ENCODE data around the gene PTX4. TPM values are rescaled to one million over a fixed set of nuclear protein-coding genes. Genes with fewer than 3 reads are reported as not detected.

PTX4 gene
- total and polyA plus RNA-seq, 2 experiments from 2014 or later = not detected

- H3K4me1 Mint-ChIP-seq = no peaks in the 10 kb centered on the region
- no peak overlapping the region for H3K4me3 Mint-ChIP-seq
- TF ChIP-seq ZNF114 (CRISPR knock-in tag; IDR thresholded peaks at IDR 0.05) (no peak), ETS1 (IDR thresholded peaks at IDR 0.05) (no peak), STAT1 (IDR thresholded peaks at IDR 0.05; ENCODE audit: unreplicated experiment) (no peak), EZH2 (IDR thresholded peaks at IDR 0.05; ENCODE audit: low read depth, unreplicated experiment) (no peak), JUNB (IDR thresholded peaks at IDR 0.05; ENCODE audit: unreplicated experiment) (no peak), ZNF331 (CRISPR knock-in tag; IDR thresholded peaks at IDR 0.05; ENCODE audit: low read depth) (no peak), CREB1 (CRISPR knock-in tag; IDR thresholded peaks at IDR 0.05; ENCODE audit: low read depth) (no peak)
- H3K4me1 ChIP-seq (ENCODE audit: insufficient read depth) = no peaks in the 10 kb centered on the region
- no peaks in the 10 kb centered on the region for H3K79me2 ChIP-seq (replicated peaks; ENCODE audit: insufficient read depth)
- peaks cover 1% of the 10 kb centered on the region for H3K27me3 Mint-ChIP-seq (ENCODE audit: insufficient read depth, low read depth, poor library complexity)
- H3K27ac ChIP-seq (ENCODE audit: low read depth) = no peak overlapping the region
- no peaks in the 10 kb centered on the region for H3K27me3 ChIP-seq (ENCODE audit: insufficient read depth)
- no peaks in the 10 kb centered on the region for H3F3A ChIP-seq (replicated peaks; ENCODE audit: low read depth)
- peaks cover 19% of the 10 kb centered on the region for H3K36me3 Mint-ChIP-seq (ENCODE audit: low read depth)
- no peaks in the 10 kb centered on the region for H4K20me1 ChIP-seq (replicated peaks; ENCODE audit: insufficient read depth)
- H3K9me3 Mint-ChIP-seq = no peaks in the 10 kb centered on the region; the same call in 2 of the 3 replicates
- no peak overlapping the region for H3K4me3 ChIP-seq
- H3K4me2 ChIP-seq = no peak overlapping the region
- DNase-seq (ENCODE audit: low spot score) = no peak
- H2AFZ ChIP-seq = no peak overlapping the region
- H3K9me2 ChIP-seq (ENCODE audit: insufficient read depth) = no peaks in the 10 kb centered on the region
- H3K36me3 ChIP-seq (ENCODE audit: insufficient read depth) = no peaks in the 10 kb centered on the region
- ATAC-seq = no peak
- no peak overlapping the region for H3K27ac Mint-ChIP-seq
Observed at GRCh38 chr16:1519831-1520230, 31.1 kb upstream of the PTX4 start.

- Mint-ChIP-seq H3K27me3 (ENCODE audit: insufficient read depth, low read depth, poor library complexity) (peaks cover 4% of the 10 kb centered on the region), H3K4me3 (no peak overlapping the region), H3K4me1 (no peaks in the 10 kb centered on the region), H3K36me3 (ENCODE audit: low read depth) (peaks cover 26% of the 10 kb centered on the region), H3K9me3 (peaks cover 7% of the 10 kb centered on the region; the same call in 2 of the 3 replicates), H3K27ac (peak overlapping the region; percentile 74; the same call in 1 of the 2 replicates)
- no peaks in the 10 kb centered on the region for H3K36me3 ChIP-seq (ENCODE audit: insufficient read depth)
- H3K79me2 ChIP-seq (replicated peaks; ENCODE audit: insufficient read depth) = no peaks in the 10 kb centered on the region
- no peaks in the 10 kb centered on the region for H4K20me1 ChIP-seq (replicated peaks; ENCODE audit: insufficient read depth)
- H3K4me1 ChIP-seq (ENCODE audit: insufficient read depth) = no peaks in the 10 kb centered on the region
- no peak overlapping the region for H3K27ac ChIP-seq (ENCODE audit: low read depth)
- DNase-seq (ENCODE audit: low spot score) (no peak), ATAC-seq (no peak)
- H3F3A ChIP-seq (replicated peaks; ENCODE audit: low read depth) = no peaks in the 10 kb centered on the region
- H2AFZ ChIP-seq = no peak overlapping the region
- no peak overlapping the region for H3K4me2 ChIP-seq
- H3K4me3 ChIP-seq = no peak overlapping the region
- no peaks in the 10 kb centered on the region for H3K27me3 ChIP-seq (ENCODE audit: insufficient read depth)
- H3K9me2 ChIP-seq (ENCODE audit: insufficient read depth) = no peaks in the 10 kb centered on the region
- TF ChIP-seq ETS1 (IDR thresholded peaks at IDR 0.05) (no peak), REST (IDR thresholded peaks at IDR 0.05; ENCODE audit: unreplicated experiment) (no peak), NANOG (IDR thresholded peaks at IDR 0.05; ENCODE audit: borderline replicate concordance) (no peak), EZH2 (IDR thresholded peaks at IDR 0.05; ENCODE audit: low read depth, unreplicated experiment) (no peak), ZNF114 (CRISPR knock-in tag; IDR thresholded peaks at IDR 0.05) (no peak), EZH2phosphoT487 (IDR thresholded peaks at IDR 0.05; ENCODE audit: unreplicated experiment) (no peak)
Observed at GRCh38 chr16:1518626-1519135, 29.9 kb upstream of the PTX4 start.
